H1 (cell line): ENCODE measurements around the gene CRX. TPM values are rescaled to one million over a fixed set of nuclear protein-coding genes. Genes with fewer than 3 reads are reported as not detected.

Source experiments
- CTCF ChIA-PET: fragments of 300-600 bp; sonication (Branson Sonifier 250); formaldehyde crosslinking; loops from one replicate; lab custom pipeline; 2021; ENCODE audit not compliant: partially characterized antibody; lab: Charles Lee
- POLR2A ChIA-PET: fragments of 300-600 bp; sonication (Branson Sonifier 250); formaldehyde crosslinking; loops from one replicate; lab custom pipeline; 2021; ENCODE audit warnings: inconsistent platforms; ENCODE audit not compliant: partially characterized antibody; lab: Charles Lee
- DNase-seq, 2 experiments: peaks; one replicate each; pipeline versions ENCODE4 v3.0.0 to v3.0.0-alpha.2; 2010 to 2022; ENCODE audit warnings: low spot score in 2 of 2, low read depth in 1 of 2, mixed read lengths in 1 of 2
- FAIRE-seq: peaks from 2 replicates; lab custom pipeline; 2011; peaks lifted over from hg19 to GRCh38; lab: Jason Lieb, UNC
- H2AFZ ChIP-seq: 2 replicates; pipeline ENCODE4 v1.8.1; 2012; ENCODE audit warnings: low read length, inconsistent platforms
- H2AK5ac ChIP-seq: 2 replicates; pipeline ENCODE4 v1.6.1; 2013; ENCODE audit warnings: low read depth, low read length
- H2BK120ac ChIP-seq: replicated peaks from 2 replicates; pipeline ENCODE3; 2013; ENCODE audit warnings: low read depth, low read length, inconsistent platforms
- H2BK12ac ChIP-seq: 2 replicates; pipeline ENCODE4 v1.6.1; 2013; ENCODE audit warnings: low read depth, low read length
- H2BK15ac ChIP-seq: 2 replicates; pipeline ENCODE4 v1.6.1; 2013; ENCODE audit warnings: low read length
- H2BK20ac ChIP-seq: 2 replicates; pipeline ENCODE4 v1.6.1; 2013; ENCODE audit warnings: low read length
- H2BK5ac ChIP-seq: 2 replicates; pipeline ENCODE4 v1.6.1; 2013; ENCODE audit warnings: low read depth, low read length
- H3K14ac ChIP-seq: 2 replicates; pipeline ENCODE4 v1.6.1; 2013; ENCODE audit warnings: inconsistent platforms; ENCODE audit not compliant: insufficient read length
- H3K18ac ChIP-seq: 2 replicates; pipeline ENCODE4 v1.6.1; 2013; ENCODE audit warnings: low read length; ENCODE audit errors: extremely low read depth
- H3K23ac ChIP-seq: 2 replicates; pipeline ENCODE4 v1.6.1; 2013; ENCODE audit warnings: inconsistent platforms; ENCODE audit not compliant: insufficient read length
- H3K23me2 ChIP-seq: 2 replicates; pipeline ENCODE4 v1.6.1; 2013; ENCODE audit warnings: low read depth, low read length
- H3K27ac ChIP-seq: 2 replicates; pipeline ENCODE4 v1.6.1; 2011; ENCODE audit warnings: low read depth, low read length, inconsistent platforms
- H3K27me3 ChIP-seq, 4 experiments: replicated peaks in 1 of 4; 1 replicate in 1 of 4; 2 replicates in 3 of 4; pipeline versions ENCODE4 v1.6.1 to v1.8.1; 2011 to 2013; ENCODE audit warnings: low read length in 3 of 4, mild to moderate bottlenecking in 3 of 4, inconsistent platforms in 2 of 4, mixed read lengths in 2 of 4, moderate library complexity in 1 of 4; ENCODE audit not compliant: control insufficient read depth in 3 of 4, insufficient read depth in 3 of 4; ENCODE audit errors: extremely low read depth in 1 of 4
- H3K36me3 ChIP-seq, 4 experiments: 2 replicates each; pipeline versions ENCODE4 v1.6.1 to v1.8.1; 2011 to 2013; ENCODE audit warnings: mild to moderate bottlenecking in 4 of 4, low read length in 3 of 4, moderate library complexity in 2 of 4, control low read depth in 1 of 4, inconsistent platforms in 1 of 4; ENCODE audit not compliant: insufficient read depth in 4 of 4, control insufficient read depth in 2 of 4
- H3K4ac ChIP-seq: replicated peaks from 2 replicates; pipeline ENCODE3; 2013; ENCODE audit warnings: low read length, low read depth, mixed read lengths, inconsistent platforms; ENCODE audit not compliant: insufficient read length
- H3K4me1 ChIP-seq, 4 experiments: replicated peaks in 1 of 4; 1 replicate in 1 of 4; 2 replicates in 3 of 4; pipeline versions ENCODE4 v1.6.1 to v1.8.1; 2011 to 2013; ENCODE audit warnings: low read length in 3 of 4, inconsistent platforms in 2 of 4, mixed read lengths in 1 of 4; ENCODE audit not compliant: insufficient read depth in 4 of 4, control insufficient read depth in 3 of 4
- H3K4me2 ChIP-seq, 2 experiments: 2 replicates each; pipeline versions ENCODE4 v1.6.1 to v1.8.1; 2011 to 2013; ENCODE audit warnings: low read depth in 2 of 2, low read length in 2 of 2, control low read depth in 1 of 2, inconsistent platforms in 1 of 2, mild to moderate bottlenecking in 1 of 2; ENCODE audit not compliant: insufficient read depth in 1 of 2
- H3K4me3 ChIP-seq, 4 experiments: fragments of 200-600, 300-600 bp in 1 of 4; sonication (generic), shearing (Covaris generic), sonication (Bioruptor Twin) in 1 of 4; 2 replicates each; pipeline versions ENCODE4 v1.5.1 to v1.8.1; 2011 to 2016; ENCODE audit warnings: low read length in 4 of 4, low read depth in 3 of 4, control low read depth in 2 of 4, inconsistent platforms in 2 of 4, mild to moderate bottlenecking in 2 of 4, mixed read lengths in 1 of 4, moderate library complexity in 1 of 4; ENCODE audit not compliant: insufficient read depth in 2 of 4; ENCODE audit errors: extremely low read depth in 1 of 4
- H3K56ac ChIP-seq: replicated peaks from 2 replicates; pipeline ENCODE3; 2013; ENCODE audit warnings: low read depth, mild to moderate bottlenecking, mixed read lengths, low read length, inconsistent platforms; ENCODE audit not compliant: insufficient read length
- H3K79me1 ChIP-seq: 2 replicates; pipeline ENCODE4 v1.6.1; 2013; ENCODE audit warnings: low read depth, low read length, control low read depth
- H3K79me2 ChIP-seq, 2 experiments: 2 replicates each; pipeline versions ENCODE4 v1.6.1 to v1.8.1; 2012 to 2013; ENCODE audit warnings: low read length in 2 of 2, mild to moderate bottlenecking in 2 of 2, inconsistent platforms in 1 of 2; ENCODE audit not compliant: insufficient read depth in 2 of 2, control insufficient read depth in 1 of 2
- H3K9ac ChIP-seq, 4 experiments: replicated peaks in 1 of 4; 1 replicate in 1 of 4; 2 replicates in 3 of 4; pipeline versions ENCODE4 v1.6.1 to v1.8.1; 2011 to 2013; ENCODE audit warnings: low read depth in 3 of 4, low read length in 3 of 4, control low read depth in 2 of 4, mild to moderate bottlenecking in 2 of 4, moderate library complexity in 2 of 4, inconsistent platforms in 1 of 4; ENCODE audit errors: extremely low read depth in 1 of 4
- H3K9me3 ChIP-seq, 2 experiments: 2 replicates each; pipeline versions ENCODE4 v1.6.1 to v1.8.1; 2012 to 2013; ENCODE audit warnings: mild to moderate bottlenecking in 2 of 2, moderate library complexity in 2 of 2, control low read depth in 1 of 2, inconsistent platforms in 1 of 2, low read depth in 1 of 2, low read length in 1 of 2, mixed read lengths in 1 of 2; ENCODE audit not compliant: insufficient read depth in 2 of 2
- H4K20me1 ChIP-seq, 2 experiments: replicated peaks in 1 of 2; 2 replicates each; pipeline versions ENCODE3 to v1.8.1; 2011 to 2013; ENCODE audit warnings: inconsistent platforms in 2 of 2, low read length in 2 of 2, mild to moderate bottlenecking in 1 of 2; ENCODE audit not compliant: insufficient read depth in 2 of 2, control insufficient read depth in 1 of 2
- H4K5ac ChIP-seq: 2 replicates; pipeline ENCODE4 v1.6.1; 2013; ENCODE audit warnings: low read length, low read depth, mixed read lengths, inconsistent platforms; ENCODE audit not compliant: insufficient read length
- H4K8ac ChIP-seq: 2 replicates; pipeline ENCODE4 v1.8.0; 2013; ENCODE audit warnings: mild to moderate bottlenecking, moderate library complexity, low read length, inconsistent platforms; ENCODE audit not compliant: insufficient read depth; ENCODE audit errors: extremely low read depth
- H4K91ac ChIP-seq: replicated peaks from 2 replicates; pipeline ENCODE3; 2013; ENCODE audit warnings: low read length, mixed read lengths, inconsistent platforms; ENCODE audit not compliant: insufficient read length
- CBX5 ChIP-seq: fragments of 300-800, 300-1000 bp; sonication (generic); IDR thresholded peaks from 2 replicates; pipeline ENCODE4 v1.7.1; 2016; ENCODE audit warnings: antibody characterized with exemption, low read length, low read depth
- CEBPB ChIP-seq: IDR thresholded peaks from 2 replicates; pipeline ENCODE4 v1.6.1; 2012; ENCODE audit warnings: low read depth, low read length
- CREB1 ChIP-seq: IDR thresholded peaks from 2 replicates; pipeline ENCODE4 v1.6.1; 2012; ENCODE audit warnings: inconsistent platforms
- CTCF ChIP-seq, 3 experiments: IDR thresholded peaks; 1 replicate in 2 of 3; 2 replicates in 1 of 3; pipeline versions ENCODE4 v1.5.1 to v1.6.1; 2011; ENCODE audit warnings: low read length in 3 of 3, mild to moderate bottlenecking in 3 of 3, inconsistent platforms in 2 of 3, low read depth in 1 of 3, moderate library complexity in 1 of 3; ENCODE audit not compliant: insufficient read depth in 1 of 3; ENCODE audit errors: control extremely low read depth in 1 of 3
- EGR1 ChIP-seq: IDR thresholded peaks from 2 replicates; pipeline ENCODE4 v1.6.1; 2011; ENCODE audit warnings: low read depth, low read length, borderline replicate concordance
- FOSL1 ChIP-seq: IDR thresholded peaks from 2 replicates; pipeline ENCODE4 v1.6.1; 2011; ENCODE audit warnings: mild to moderate bottlenecking, low read depth, low read length, moderate library complexity; ENCODE audit not compliant: insufficient read depth
- HDAC6 ChIP-seq: IDR thresholded peaks from one replicate; pipeline ENCODE4 v1.7.1; 2012; ENCODE audit warnings: low read depth, mild to moderate bottlenecking, inconsistent platforms, low read length, moderate library complexity
- KDM5A ChIP-seq: fragments of 200-600 bp; IDR thresholded peaks from 2 replicates; pipeline ENCODE4 v1.7.1; 2012; ENCODE audit warnings: mild to moderate bottlenecking, low read length, inconsistent platforms, mixed read lengths
- RXRA ChIP-seq: IDR thresholded peaks from 2 replicates; pipeline ENCODE4 v1.6.1; 2011; ENCODE audit warnings: low read depth, mild to moderate bottlenecking, low read length, moderate library complexity; ENCODE audit not compliant: insufficient read depth
- SAP30 ChIP-seq: fragments of 300-600 bp; sonication (generic); IDR thresholded peaks from 2 replicates; pipeline ENCODE4 v1.7.1; 2012; ENCODE audit warnings: low read length, moderate library complexity, mild to moderate bottlenecking, inconsistent platforms; ENCODE audit not compliant: insufficient read depth, insufficient replicate concordance
- SP2 ChIP-seq: IDR thresholded peaks from 2 replicates; pipeline ENCODE4 v1.6.1; 2012; ENCODE audit warnings: mild to moderate bottlenecking, low read length, inconsistent platforms
- YY1 ChIP-seq: IDR thresholded peaks from 2 replicates; pipeline ENCODE4 v1.6.1; 2011; ENCODE audit warnings: low read depth, mild to moderate bottlenecking, low read length
- WGBS, 2 experiments: shearing (Covaris generic) in 1 of 2; methylation state at CpG; one replicate each; pipeline versions ENCODE4 v1.1.6 to v1.1.7; 2013 to 2015; ENCODE audit warnings: low lambda C conversion rate in 2 of 2, mixed read lengths in 2 of 2, inconsistent platforms in 1 of 2, low coverage in 1 of 2, missing lambda C conversion rate in 1 of 2; ENCODE audit not compliant: insufficient replicate concordance in 2 of 2, insufficient coverage in 1 of 2, insufficient read length in 1 of 2; ENCODE audit errors: extremely low coverage in 1 of 2, missing lambda C conversion rate in 1 of 2; 5-methylcytosine and 5-hydroxymethylcytosine counted together
- polyA plus RNA-seq, 7 experiments: library from polyadenylated mRNA; depleted of rRNA in 3 of 7; stranded (reverse) in 5 of 7; unstranded in 2 of 7; fragments of >200 nt in 5 of 7; fragments of 200-250 nt in 2 of 7; gene quantifications; 1 replicate in 5 of 7; 2 replicates in 1 of 7; 4 replicates in 1 of 7; pipeline versions ENCODE4 v1.2.1 to v1.2.3, GENCODE V29; 2011 to 2013; ENCODE audit warnings: missing spikeins in 2 of 7, mixed read lengths in 2 of 7
- total RNA-seq: library from RNA; stranded (reverse); fragmentation: NEBNext Ultra II Directional; extraction: Animal tissue kit (Norgen Biotek cat#: 25700); gene quantifications from 2 replicates; pipeline ENCODE4 v1.2.1, GENCODE V29; 2021

The CRX gene
- total and polyA plus RNA-seq, 2 of the 8 experiments (the other 6 are each of a cell fraction or from before 2014, with no cell fraction given) = 0.08 TPM; not detected in 1

- no peak for DNase-seq
- H3K36me3 ChIP-seq = no peaks in the 10 kb centered on the region
- H3K79me1 ChIP-seq = no peaks in the 10 kb centered on the region
- no peak for FAIRE-seq
- no peaks in the 10 kb centered on the region for H3K79me2 ChIP-seq
- H3K9me3 ChIP-seq = no peaks in the 10 kb centered on the region
- H3K27ac ChIP-seq = no peak overlapping the region
- no peak overlapping the region for H4K8ac ChIP-seq
- 63% methylated on average over 9 of the region's 10 CpGs; no CpG with 5 or more reads in 1 of the 2 experiments for WGBS, 2 experiments
- H3K14ac ChIP-seq = no peak overlapping the region
- H3K4me1 ChIP-seq = peaks cover 0 to 5% (median 2%) of the 10 kb centered on the region in 4 experiments; a peak in 2 of 7 replicates
- H3K9ac ChIP-seq = no peak overlapping the region
- 0 out of 2 replicates have a peak overlapping the region, but pooled peaks have one; percentile 9 for H2BK12ac ChIP-seq
- ChIA-PET POLR2A (interaction anchor here (0.6 to 4.6 kb wide), 3 partner anchors 16 to 99 kb away, joined by 3 to 31 read pairs (median 3); no protein-coding TSS in a partner anchor), CTCF (interaction anchor here (0.6 to 7.3 kb wide), 12 partner anchors 8 to 483 kb away, joined by 3 to 83 read pairs (median 10); no protein-coding TSS in a partner anchor)
- no peaks in the 10 kb centered on the region for H3K27me3 ChIP-seq
- H3K23ac ChIP-seq = no peak overlapping the region
- no peaks in the 10 kb centered on the region for H4K20me1 ChIP-seq
- no peak overlapping the region for H4K91ac ChIP-seq
- no peak overlapping the region for H2BK15ac ChIP-seq
- H3K4ac ChIP-seq = no peak overlapping the region
- no peak overlapping the region for H3K56ac ChIP-seq
- no peak overlapping the region for H2BK5ac ChIP-seq
- no peak overlapping the region for H2BK20ac ChIP-seq
- no peaks in the 10 kb centered on the region for H3K23me2 ChIP-seq
- H3K4me3 ChIP-seq = no peak overlapping the region
- no peak overlapping the region for H3K4me2 ChIP-seq
- no peak overlapping the region; the same call in 1 of the 2 replicates for H3K18ac ChIP-seq
- H4K5ac ChIP-seq = no peak overlapping the region
- H2BK120ac ChIP-seq = no peak overlapping the region
- H2AFZ ChIP-seq = peak overlapping the region; percentile 64; the same call in 1 of the 2 replicates
- H2AK5ac ChIP-seq = no peak overlapping the region
- no peak for TF ChIP-seq SAP30
- no peak for TF ChIP-seq HDAC6
- TF ChIP-seq CBX5 = no peak
- TF ChIP-seq CEBPB = no peak
- no peak for TF ChIP-seq CTCF (IDR thresholded peaks at IDR 0.05; ENCODE audit: control extremely low read depth in 1 of 3, insufficient read depth in 1 of 3, low read depth in 1 of 3, low read length in 3 of 3)
- no peak for TF ChIP-seq KDM5A
- TF ChIP-seq FOSL1 = no peak
- no peak for TF ChIP-seq CREB1
- TF ChIP-seq YY1 = no peak
- TF ChIP-seq EGR1 = no peak
- no peak for TF ChIP-seq SP2
- no peak for TF ChIP-seq RXRA
These were observed 43.4 kb downstream of the CRX start for GRCh38 chr19:47865166-47865565.
